GM18502 (cell line): ENCODE results near the gene ZNF526.
A peak's percentile ranks its signal among the peaks of the same experiment; 100 is the strongest.

Experiments used
- ATAC-seq: cut with Tn5 transposase; IDR thresholded peaks from one replicate; pipeline ENCODE4 v1.9.1; 2021; ENCODE audit warnings: mild to moderate bottlenecking; ENCODE audit not compliant: unreplicated experiment, poor library complexity

ZNF526 gene

DNA sequence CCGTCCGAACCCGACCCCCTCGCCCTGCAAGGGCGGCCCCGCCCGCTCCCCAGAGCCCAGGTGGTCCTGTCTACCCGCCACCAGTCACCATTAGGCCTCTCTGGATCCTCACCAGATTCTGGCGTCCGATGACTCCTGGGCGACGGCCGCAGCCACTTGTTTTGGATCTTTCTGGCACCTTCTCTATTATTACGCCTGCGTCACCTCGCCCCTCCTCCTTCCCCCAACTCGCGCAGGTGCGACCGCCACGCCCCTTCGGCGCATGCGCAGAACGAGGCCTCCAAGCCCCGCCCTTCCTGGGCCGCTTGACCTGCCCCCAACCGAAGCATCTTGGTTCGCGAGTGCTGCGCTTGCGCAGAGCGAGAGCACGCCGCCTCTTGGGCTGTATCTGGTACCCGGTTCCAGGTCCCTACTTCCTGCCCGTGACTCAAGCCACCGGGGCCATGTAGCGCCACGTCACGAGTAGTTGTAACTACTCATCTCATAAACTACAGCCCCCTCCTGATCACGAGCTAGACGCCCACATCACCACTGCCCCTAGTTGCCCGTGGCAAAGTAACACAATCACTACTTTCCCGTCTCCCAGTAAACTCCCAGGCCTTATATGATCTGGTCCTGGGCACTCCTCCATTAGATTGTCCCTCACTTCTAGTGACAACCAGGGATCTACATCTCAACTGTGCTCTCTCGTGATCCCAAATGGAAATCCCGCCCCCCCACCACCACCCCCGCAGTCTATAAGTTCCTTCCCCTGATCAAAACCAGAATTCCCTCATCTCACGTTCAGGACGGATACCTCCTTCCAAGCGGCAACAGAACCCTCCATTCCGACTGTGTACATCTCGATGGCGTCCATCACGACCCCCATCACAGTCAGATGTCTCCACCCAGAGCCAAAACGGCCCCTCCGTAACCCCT lies 2.3 kb upstream of the ZNF526 start, which contains the start of gene DEDD2:
Gene DEDD2, minus strand, starts transcription at position 158 of the 918 bp plus-strand sequence. CDS start 670 bp downstream, outside the sequence.
- peak; percentile 71 for ATAC-seq

DNA sequence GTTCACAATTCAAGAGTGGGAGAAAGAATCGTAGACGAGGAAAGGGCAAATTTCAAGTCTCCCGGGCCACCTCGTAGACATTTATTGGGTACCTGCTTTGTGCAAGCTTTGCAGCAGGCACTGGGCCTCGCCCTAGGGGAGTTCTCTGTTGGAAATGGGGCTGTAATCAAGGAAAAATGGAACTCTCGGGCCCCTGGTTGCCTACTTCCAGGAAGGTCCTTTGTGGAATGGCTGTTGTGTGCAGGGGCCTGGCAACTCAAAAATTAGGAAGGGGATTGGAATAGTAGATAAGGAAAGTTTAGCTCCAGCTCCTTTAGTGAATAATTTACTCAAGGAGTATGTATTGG lies 612 bp downstream of the ZNF526 start:
- ATAC-seq = no peak

DNA sequence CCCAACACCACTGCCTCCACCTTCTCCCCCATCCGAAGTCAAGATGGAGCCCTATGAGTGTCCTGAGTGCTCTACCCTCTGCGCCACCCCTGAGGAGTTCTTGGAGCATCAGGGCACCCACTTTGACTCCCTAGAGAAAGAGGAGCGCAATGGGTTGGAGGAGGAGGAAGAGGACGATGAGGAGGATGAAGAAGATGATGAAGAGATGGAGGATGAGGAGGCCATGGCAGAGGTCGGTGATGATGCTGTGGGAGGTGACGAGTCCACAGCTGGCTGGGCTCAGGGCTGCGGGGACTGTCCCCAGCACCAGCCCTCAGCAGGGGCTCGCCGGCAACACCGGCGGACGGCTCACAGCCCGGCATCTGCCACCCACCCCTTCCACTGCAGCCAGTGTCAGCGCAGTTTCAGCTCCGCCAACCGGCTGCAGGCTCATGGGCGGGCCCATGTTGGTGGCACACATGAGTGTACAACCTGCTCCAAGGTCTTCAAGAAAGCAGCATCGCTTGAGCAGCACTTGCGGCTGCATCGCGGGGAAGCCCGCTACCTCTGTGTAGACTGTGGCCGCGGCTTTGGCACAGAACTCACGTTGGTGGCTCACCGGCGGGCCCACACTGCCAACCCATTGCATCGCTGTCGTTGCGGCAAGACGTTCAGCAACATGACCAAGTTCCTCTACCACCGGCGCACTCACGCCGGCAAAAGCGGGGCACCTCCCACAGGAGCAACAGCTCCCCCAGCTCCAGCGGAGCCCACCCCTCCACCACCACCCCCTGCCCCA lies 5.0 kb downstream of the ZNF526 start:
- no peak for ATAC-seq

DNA sequence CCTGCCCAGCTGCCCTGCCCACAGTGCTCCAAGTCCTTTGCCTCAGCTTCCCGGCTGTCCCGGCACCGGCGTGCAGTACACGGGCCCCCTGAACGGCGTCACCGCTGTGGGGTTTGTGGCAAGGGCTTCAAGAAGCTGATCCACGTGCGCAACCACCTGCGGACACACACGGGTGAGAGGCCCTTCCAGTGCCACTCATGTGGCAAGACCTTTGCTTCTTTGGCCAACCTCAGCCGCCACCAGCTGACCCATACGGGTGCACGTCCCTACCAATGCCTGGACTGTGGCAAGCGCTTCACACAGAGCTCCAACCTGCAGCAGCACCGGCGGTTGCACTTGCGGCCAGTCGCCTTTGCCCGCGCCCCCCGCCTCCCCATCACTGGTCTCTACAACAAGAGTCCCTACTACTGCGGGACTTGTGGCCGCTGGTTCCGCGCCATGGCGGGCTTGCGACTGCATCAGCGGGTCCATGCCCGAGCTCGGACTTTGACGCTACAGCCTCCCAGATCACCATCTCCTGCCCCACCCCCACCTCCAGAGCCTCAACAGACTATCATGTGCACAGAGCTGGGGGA lies 5.7 kb downstream of the ZNF526 start:
- ATAC-seq = no peak

DNA sequence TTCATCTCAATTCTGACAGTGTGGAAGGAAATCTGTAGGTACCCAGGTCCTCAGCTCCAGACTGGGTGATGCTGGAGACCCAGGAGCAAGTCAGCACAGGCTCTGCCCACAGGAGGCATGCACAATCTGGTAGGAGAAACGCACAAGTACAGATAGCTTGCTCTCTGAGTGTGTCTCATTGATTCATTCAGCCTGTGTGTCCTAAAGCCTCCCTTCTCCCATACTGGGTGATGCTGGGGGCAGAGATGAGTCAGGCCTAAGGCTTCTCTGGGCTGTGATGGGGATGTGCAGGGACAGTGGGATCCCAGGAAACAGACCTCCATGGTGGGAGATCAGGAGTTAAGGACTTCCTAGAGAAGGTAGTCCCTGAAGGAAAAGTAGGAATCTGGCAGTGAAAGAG lies 6.8 kb downstream of the ZNF526 start:
- ATAC-seq = no peak

DNA sequence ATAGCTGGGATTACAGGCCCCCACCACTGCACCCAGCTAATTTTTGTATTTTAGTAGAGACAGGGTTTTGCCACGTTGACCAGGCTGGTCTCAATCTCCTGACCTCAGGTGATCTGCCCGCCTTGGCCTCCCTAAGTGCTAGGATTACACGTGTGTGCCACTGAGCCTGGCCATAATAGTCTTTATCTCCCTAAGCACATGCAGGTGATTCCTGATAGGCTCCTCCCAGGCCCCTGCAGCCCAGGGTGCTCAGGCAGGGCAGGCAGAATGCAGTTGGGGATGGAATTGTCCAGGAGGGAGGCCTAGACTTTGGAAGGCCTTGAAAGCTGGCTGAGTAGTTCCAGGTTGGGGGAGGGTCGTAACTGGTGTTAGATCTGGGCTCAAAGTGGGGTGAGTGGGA lies 8.5 kb downstream of the ZNF526 start:
- no peak for ATAC-seq

DNA sequence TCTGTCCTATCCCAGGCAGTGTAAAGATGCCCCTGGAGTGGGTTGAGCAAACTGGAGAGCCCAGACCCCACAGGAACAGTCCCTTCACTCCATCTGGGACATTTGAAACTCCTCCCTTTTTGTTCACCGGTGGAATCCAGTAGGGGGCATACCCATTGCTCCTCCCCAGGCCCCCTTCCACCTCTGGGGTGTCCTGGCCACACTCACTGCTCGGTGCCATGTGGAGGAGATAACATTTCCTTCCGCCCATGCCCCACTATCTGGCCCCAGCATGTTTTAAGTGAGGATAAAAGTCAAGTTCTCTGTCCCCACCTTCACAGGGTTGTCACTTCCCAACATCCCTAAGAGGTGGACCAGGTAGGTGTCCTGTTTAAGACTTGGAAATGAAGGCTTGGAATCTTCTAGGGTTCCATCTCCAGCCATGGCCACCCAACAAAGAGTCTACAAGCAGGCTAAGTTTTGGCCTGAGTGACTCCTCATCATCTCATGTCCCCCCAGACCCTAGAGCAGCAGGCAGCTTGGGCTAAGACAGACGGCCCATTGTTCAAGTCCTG lies 9.3 kb downstream of the ZNF526 start:
- ATAC-seq = no peak

DNA sequence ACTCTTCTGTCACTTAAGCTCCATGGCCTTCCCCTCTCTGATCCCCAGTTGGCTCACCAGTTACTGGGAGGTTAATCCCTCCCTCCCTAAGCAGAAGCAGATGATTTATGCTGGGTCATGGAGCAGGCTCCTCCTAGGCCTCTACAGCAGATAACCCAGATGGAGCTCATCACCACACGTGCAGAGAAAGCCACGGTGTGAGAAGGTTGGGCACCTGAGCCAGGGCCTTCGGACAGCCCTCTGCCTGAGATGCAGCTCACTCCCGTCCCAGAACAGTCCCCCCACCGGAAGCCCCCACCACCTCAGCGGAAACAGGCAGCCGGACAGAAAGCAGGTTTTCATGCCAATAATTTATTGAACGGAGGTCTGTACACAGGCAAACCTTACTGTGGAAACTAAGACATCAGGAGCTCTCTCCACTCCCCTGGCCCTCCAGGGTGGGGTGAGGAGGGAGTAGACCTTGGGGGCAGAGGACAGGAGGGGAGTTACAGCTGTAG lies 9.8 kb downstream of the ZNF526 start:
- ATAC-seq = no peak

DNA sequence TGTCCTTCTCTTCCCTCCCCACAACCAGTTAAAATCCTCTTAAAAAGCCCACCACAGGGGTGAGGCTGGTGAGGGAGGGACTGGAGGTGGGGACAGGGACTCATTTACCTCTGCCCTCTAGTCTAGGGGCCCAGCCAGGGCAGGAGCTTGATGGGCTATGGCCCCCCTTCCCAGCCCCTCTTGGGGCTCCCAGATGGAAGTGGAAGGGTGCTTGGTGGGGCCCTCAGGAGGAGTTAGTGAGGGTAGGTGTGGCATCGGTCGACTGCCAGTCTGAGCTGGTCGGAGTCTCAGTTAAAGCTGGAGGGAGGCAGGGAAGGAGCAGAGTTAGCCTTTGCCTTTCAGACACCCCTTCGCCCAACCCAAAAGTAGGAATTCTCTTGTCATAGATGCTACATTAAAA lies 10.5 kb downstream of the ZNF526 start:
- no peak for ATAC-seq

DNA sequence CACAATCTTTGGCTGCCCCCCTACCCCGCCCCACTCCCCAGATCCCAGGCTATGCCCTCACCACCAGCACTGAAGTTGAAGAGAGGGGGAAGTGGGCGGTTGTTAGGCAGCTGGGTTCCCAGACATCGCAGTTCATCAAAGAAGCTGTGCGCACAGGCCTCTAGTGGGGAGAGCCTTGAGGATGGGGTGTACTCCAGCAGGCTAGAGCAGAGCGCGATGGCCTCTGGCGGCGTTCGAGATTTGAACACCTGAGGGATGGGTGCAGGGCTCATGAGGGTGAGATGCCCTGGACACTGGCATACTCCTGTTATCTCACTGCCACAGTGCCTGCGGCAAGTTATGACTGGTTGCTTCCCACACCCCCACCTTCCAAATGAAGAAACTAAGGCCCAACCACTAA lies 12.3 kb downstream of the ZNF526 start:
- no peak for ATAC-seq

DNA sequence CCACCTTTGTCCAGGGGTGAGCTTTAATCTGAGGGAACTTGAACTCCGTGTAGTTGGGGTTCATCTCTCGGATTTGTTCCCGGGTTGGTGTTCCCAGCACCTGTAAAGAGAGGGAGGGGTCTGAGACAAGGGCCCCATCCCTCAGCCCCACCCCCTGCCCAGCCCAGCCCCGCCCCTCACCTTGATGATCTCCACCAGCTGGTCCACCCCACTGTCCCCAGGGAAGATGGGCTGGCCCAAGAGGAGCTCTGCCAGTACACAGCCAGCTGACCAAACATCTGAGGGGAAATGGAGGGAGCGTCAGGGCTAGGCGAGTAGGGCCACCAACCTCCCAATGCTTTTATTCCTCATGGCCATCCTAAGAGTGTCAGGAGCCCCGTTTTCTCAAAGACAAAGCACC lies 13.0 kb downstream of the ZNF526 start:
- ATAC-seq = no peak

DNA sequence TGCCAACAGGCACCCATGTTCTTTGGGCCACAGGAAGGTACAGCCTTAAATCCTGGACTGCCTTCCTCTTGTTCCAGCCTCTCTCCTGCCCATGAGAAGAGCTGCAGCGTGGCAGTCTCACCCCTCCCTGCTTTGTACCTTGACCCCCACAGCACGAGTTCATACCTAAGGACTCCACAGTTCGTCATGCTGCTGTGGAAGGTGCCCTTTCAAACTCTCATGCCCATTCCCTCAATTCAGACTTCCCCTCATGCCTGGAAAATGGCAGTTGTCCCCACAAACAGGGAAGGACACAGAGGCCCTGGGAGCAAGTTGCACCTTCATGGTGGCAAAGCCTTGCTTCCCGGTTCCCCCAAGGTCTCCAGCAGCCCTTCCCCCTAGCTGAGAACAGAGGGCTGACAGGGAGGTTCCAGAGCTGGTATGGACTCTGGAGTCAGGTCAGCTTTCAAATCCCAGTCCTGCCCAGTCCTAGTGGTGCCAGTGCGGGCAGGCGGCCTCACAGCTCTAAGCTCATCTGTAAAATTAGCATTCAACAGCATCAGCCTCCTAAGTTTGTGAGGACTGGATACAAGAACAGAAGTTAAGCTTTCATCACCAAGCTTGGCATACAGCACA lies 13.7 kb downstream of the ZNF526 start:
- ATAC-seq = no peak

DNA sequence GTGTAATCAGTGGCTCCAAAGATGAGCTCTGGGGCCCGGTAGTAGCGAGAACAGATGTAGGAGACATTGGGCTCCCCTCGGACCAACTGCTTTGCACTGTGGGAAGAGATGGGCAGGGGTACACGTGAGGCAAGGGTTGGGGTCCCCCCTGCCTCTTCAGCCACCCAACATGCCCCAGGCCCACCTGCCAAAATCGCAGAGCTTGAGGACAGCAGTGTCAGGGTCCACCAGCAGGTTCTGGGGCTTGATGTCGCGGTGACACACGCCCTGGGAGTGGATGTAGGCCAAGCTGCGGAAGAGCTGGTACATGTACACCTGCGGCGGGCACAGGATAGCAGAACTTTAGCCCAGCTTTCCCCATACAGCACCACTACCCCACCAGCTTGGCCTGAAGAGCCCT lies 14.3 kb downstream of the ZNF526 start:
- no peak for ATAC-seq

DNA sequence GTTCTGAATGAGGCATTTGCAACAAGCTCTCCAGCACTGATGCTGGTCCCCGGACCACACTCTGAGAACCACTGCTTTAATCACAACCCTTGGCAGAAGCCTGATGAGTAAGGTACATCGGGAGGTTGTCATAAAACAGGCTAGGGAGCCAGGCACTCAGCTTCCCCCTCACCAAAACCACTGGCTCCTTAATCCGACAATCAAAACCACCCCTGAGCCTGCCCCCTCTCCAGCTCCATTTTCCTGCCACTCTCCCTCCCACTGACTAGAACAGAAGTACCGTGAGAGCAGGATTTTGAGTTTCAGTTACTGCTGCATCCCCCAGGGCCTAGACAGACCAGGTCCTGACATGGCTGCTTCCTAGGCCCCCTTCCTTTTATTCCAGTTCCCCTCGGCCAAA lies 15.1 kb downstream of the ZNF526 start:
- no peak for ATAC-seq

DNA sequence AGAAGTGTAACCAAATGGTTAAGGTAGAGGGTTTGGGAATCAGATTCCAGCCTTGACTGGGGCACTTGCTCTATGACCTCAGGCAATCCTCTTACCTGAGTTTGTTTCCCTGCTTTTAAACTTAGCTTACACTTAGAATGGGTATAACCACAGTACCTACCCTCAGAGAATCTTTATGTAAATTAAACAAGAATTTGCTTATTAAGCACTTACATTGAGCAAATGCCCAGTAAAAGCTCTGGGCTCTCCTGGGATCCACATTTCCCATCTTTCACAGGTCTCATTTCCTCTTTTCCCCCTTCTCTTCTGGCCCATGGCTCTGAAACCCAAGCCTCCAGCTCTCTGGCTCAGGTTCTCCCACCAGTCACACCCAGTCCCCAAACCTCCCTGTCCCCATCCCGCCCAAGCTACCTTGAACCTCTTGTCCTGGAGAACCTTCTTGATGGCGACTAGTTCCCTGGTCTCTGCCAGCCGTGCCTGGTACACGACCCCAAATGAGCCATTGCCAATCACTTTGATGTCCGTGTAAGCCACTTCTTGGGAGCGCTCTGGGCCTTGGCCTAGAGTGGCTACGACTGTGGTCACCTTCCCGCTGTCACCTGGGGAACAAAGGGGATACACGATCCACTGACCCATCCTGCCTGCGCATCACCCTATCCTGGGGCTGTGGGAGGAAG lies 19.6 kb downstream of the ZNF526 start:
- no peak for ATAC-seq

DNA sequence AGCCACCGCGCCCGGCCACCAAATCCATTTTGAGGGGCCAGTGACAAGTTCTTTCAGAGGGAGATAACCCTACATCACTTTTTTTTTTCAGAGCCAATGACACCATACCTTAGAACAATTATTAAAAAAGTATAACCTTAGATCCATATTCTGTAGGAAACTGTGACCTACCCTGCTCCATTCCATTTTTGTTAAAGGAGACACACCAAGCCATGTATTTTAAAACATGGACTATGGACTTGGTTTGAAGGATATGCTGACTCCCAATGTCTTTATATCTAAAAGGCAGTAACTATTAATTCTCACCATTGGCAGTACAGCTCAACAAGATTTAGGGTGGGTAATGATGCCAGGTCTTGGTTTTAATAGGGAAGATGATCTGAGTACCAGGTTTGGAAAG lies 21.2 kb downstream of the ZNF526 start:
- ATAC-seq = no peak

DNA sequence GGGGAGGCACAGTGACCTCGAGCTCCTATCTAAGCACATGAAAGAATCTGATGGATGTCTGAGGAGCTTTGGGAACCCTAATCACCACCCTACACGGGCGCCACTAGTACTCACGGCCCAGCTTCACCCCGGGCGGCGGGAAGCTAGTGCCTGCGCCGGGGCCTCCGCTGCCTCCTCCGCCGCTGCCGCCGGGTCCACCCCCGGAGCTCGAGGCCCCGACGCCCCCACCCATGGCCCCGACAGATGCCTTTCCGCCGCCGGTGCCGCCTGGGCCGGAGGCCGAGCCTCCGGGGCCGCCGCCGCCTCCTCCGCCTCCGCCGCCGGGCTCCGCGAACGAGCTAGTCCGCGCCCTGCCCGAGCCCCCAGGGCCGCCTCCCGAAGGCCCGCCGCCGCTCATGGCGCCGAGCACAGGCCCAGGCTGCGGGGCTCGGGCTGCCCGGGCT lies 22.0 kb downstream of the ZNF526 start:
- ATAC-seq = peak; percentile 2

DNA sequence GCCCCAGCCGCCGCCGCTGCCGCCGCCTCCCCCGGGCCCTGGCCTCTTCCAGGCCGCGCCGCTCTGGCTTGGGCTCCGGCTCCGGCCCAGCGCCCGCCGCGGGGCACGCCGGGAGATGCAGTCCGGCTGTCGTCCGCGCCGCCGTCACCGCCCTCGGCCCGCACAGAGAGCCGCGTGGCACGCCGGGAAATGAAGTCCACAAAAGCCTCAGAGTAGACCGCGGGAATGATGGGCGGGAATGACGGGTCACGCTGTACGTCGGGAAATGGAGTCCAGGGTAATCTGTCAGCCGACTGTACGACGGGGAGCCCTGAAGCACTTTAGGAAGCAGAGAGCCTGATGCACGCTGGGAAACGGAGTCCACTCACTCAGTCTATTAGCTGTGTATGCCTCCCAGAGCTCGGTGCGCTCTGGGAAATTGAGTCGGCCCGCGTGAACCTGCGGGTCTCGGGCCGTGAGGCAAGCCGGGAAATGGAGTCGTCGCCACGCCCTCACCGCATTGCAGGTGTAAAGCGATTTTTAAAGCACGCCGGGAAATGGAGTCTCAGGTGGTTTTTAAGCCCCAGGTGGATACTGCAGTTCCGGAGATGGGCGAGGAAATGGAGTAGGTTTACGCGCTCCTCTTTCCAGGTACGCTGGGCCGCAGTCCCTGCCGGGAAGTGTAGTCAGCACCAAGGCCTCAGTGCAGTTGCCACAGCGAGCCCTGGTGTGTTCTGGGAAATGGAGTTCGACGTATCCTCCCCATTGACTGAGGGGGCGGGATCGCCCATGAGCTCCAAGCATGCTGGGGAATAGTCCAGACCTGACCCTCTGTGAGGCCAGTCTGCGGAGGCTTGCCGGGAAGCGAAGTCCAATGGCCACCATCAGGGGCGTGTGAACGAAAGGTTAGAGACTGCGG lies 22.6 kb downstream of the ZNF526 start, which contains the start of gene GSK3A:
Gene GSK3A, minus strand, starts transcription at position 91 of the 898 bp plus-strand sequence. CDS start 137 bp downstream, outside the sequence.
- ATAC-seq = peak; percentile 62
